Activated CD4-positive, alpha-beta T cell treated with anti-CD3 and anti-CD28 coated beads for 24 hours (primary cell): ENCODE results near the gene SLC6A2.
"Not testable (repeated sequence)": the region's sequence is repeated elsewhere in the genome, so short reads cannot be mapped to it uniquely, and the experiment has no call there.

Source experiments
- DNase-seq, 2 donors: peaks; one replicate each; pipeline ENCODE4 v3.0.0-alpha.2; 2020; ENCODE audit warnings: low read depth in 2 of 2

The SLC6A2 gene

GRCh38 chr16:55655897-55656681, at the start of gene SLC6A2:
Gene SLC6A2, plus strand, starts transcription at chr16:55655988. Its CDS starts 707 bp downstream, at chr16:55656695.
- no peak for DNase-seq

GRCh38 chr16:55613613-55614335, 42.0 kb upstream of the SLC6A2 start:
- DNase-seq, result no peak

GRCh38 chr16:55615071-55615470, 40.7 kb upstream of the SLC6A2 start:
- no peak for DNase-seq

GRCh38 chr16:55615670-55616069, 40.1 kb upstream of the SLC6A2 start:
- not testable (repeated sequence) for DNase-seq

- no peak for DNase-seq
Measured at GRCh38 chr16:55621771-55622170, 34.0 kb upstream of the SLC6A2 start.

- DNase-seq, result no peak
Measured at GRCh38 chr16:55622272-55622671, 33.5 kb upstream of the SLC6A2 start.

- no peak for DNase-seq
Measured at GRCh38 chr16:55622930-55623561, 32.7 kb upstream of the SLC6A2 start.

- DNase-seq, result no peak
Measured at GRCh38 chr16:55623640-55624039, 32.1 kb upstream of the SLC6A2 start.

GRCh38 chr16:55624696-55625095, 31.1 kb upstream of the SLC6A2 start:
- no peak for DNase-seq

- DNase-seq, result no peak
Measured at GRCh38 chr16:55625843-55626242, 29.9 kb upstream of the SLC6A2 start.

GRCh38 chr16:55628306-55628968, 27.4 kb upstream of the SLC6A2 start:
- no peak for DNase-seq

- no peak for DNase-seq
Measured at GRCh38 chr16:55630774-55631173, 25.0 kb upstream of the SLC6A2 start.

- no peak for DNase-seq
Measured at GRCh38 chr16:55632259-55632658, 23.5 kb upstream of the SLC6A2 start.

- no peak for DNase-seq
Measured at GRCh38 chr16:55634193-55634592, 21.6 kb upstream of the SLC6A2 start.

GRCh38 chr16:55638256-55638655, 17.5 kb upstream of the SLC6A2 start:
- DNase-seq, result no peak

GRCh38 chr16:55640701-55641327, 15.0 kb upstream of the SLC6A2 start:
- DNase-seq, result no peak

GRCh38 chr16:55641430-55642056, 14.2 kb upstream of the SLC6A2 start:
- no peak for DNase-seq

- DNase-seq, result no peak
Measured at GRCh38 chr16:55642611-55643010, 13.2 kb upstream of the SLC6A2 start.

GRCh38 chr16:55643161-55643970, 12.4 kb upstream of the SLC6A2 start:
- no peak for DNase-seq

- no peak for DNase-seq
Measured at GRCh38 chr16:55645986-55646385, 9.8 kb upstream of the SLC6A2 start.
